OCI-LY1 (cell line): ENCODE results near the gene IPMK.

Source experiments
- H2AFZ ChIP-seq: fragments of 200-600 bp; sonication (generic), shearing (Covaris generic); 2 replicates; pipeline ENCODE4 v1.6.0; 2014; ENCODE audit warnings: antibody characterized with exemption, mild to moderate bottlenecking, low read length
- H3F3A ChIP-seq: fragments of 200-600 bp; sonication (generic), shearing (Covaris generic); 2 replicates; pipeline ENCODE4 v1.6.0; 2014; ENCODE audit warnings: mild to moderate bottlenecking, antibody characterized with exemption, low read length, moderate library complexity; ENCODE audit not compliant: insufficient read depth
- H3K27ac ChIP-seq: fragments of 200-600 bp; sonication (generic); 2 replicates; pipeline ENCODE4 v1.5.1; 2014; ENCODE audit warnings: low read length, mixed run types, mild to moderate bottlenecking, low read depth; ENCODE audit not compliant: poor library complexity, severe bottlenecking
- H3K27me3 ChIP-seq: fragments of 200-600 bp; sonication (generic); 2 replicates; pipeline ENCODE4 v1.6.0; 2014; ENCODE audit warnings: antibody characterized with exemption, mild to moderate bottlenecking, low read length, moderate library complexity; ENCODE audit not compliant: insufficient read depth
- H3K36me3 ChIP-seq: fragments of 200-600 bp; sonication (generic); 2 replicates; pipeline ENCODE4 v1.6.1; 2014; ENCODE audit warnings: mild to moderate bottlenecking, antibody characterized with exemption, low read length, moderate library complexity, mixed read lengths; ENCODE audit not compliant: insufficient read depth
- H3K4me1 ChIP-seq: fragments of 200-600 bp; sonication (generic); 2 replicates; pipeline ENCODE4 v1.5.1; 2014; ENCODE audit warnings: mild to moderate bottlenecking, low read length, moderate library complexity; ENCODE audit not compliant: insufficient read depth, severe bottlenecking
- H3K4me2 ChIP-seq: fragments of 200-600 bp; sonication (generic), shearing (Covaris generic); 2 replicates; pipeline ENCODE4 v1.6.1; 2014; ENCODE audit warnings: low read length
- H3K4me3 ChIP-seq: fragments of 200-600 bp; sonication (generic); 2 replicates; pipeline ENCODE4 v1.5.1; 2014; ENCODE audit warnings: low read length, low read depth, mild to moderate bottlenecking, mixed read lengths; ENCODE audit not compliant: poor library complexity, severe bottlenecking
- H3K79me2 ChIP-seq: fragments of 200-600 bp; shearing (Covaris generic); 2 replicates; pipeline ENCODE4 v1.6.1; 2016; ENCODE audit warnings: mixed run types, low read length, mixed read lengths; ENCODE audit not compliant: insufficient read depth
- H3K9ac ChIP-seq: fragments of 200-600 bp; sonication (generic), shearing (Covaris generic); 2 replicates; pipeline ENCODE4 v1.6.1; 2014; ENCODE audit warnings: mild to moderate bottlenecking, low read length, mixed read lengths
- H3K9me2 ChIP-seq: fragments of 200-600 bp; sonication (generic), shearing (Covaris generic); 2 replicates; pipeline ENCODE4 v1.6.1; 2014; ENCODE audit warnings: low read depth, mild to moderate bottlenecking, low read length, mixed read lengths
- H3K9me3 ChIP-seq: fragments of 200-600 bp; shearing (Covaris generic); 2 replicates; pipeline ENCODE4 v1.6.1; 2014; ENCODE audit warnings: low read length, mixed read lengths
- H4K20me1 ChIP-seq: fragments of 200-600 bp; sonication (generic), shearing (Covaris generic); 2 replicates; pipeline ENCODE4 v1.6.0; 2016; ENCODE audit warnings: mild to moderate bottlenecking, low read length; ENCODE audit not compliant: insufficient read depth
- EZH2 ChIP-seq: fragments of 200-600 bp; sonication (generic), shearing (Covaris generic); IDR thresholded peaks from 2 replicates; pipeline ENCODE4 v1.8.0; 2017; ENCODE audit warnings: borderline replicate concordance, mixed run types, mild to moderate bottlenecking, antibody characterized with exemption, low read length, moderate library complexity, mixed read lengths
- TF ChIP-seq, protein P1 (sequence below): fragments of 200-600 bp; sonication (generic), shearing (Covaris generic); IDR thresholded peaks from 2 replicates; pipeline ENCODE4 v1.5.1; 2017; ENCODE audit warnings: mild to moderate bottlenecking, antibody characterized with exemption, low read length, moderate library complexity, mixed read lengths

Gene IPMK

DNA sequence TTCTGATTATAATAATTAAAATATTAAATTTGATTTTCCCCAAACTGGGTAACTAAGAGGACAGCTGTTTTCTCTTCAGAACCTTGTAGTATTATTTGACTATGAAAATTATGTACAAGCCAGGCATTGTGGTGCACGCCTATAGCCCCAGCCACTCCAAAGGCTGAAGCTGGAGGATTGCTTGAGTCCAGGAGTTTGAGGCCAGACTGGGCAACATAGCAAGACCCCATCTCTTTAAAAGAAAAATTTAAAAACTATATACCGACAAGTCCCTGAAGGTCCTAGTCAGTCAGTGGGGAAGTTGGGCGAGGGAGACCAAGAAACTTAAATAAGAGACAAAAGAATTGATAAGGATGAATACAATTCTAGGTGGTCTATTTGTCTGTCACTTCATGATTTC is 40.0 kb upstream of the IPMK start:
- Histone ChIP-seq H3K4me3 (no peak overlapping the region), H3K4me1 (no peaks in the 10 kb centered on the region), H3K36me3 (no peaks in the 10 kb centered on the region), H3F3A (no peaks in the 10 kb centered on the region), H3K9me2 (no peaks in the 10 kb centered on the region), H3K9ac (no peak overlapping the region), H4K20me1 (no peaks in the 10 kb centered on the region), H3K9me3 (no peaks in the 10 kb centered on the region), H3K27ac (no peak overlapping the region), H3K4me2 (no peak overlapping the region), H3K27me3 (0 out of 2 replicates have a peak, but pooled peaks cover 4% of the 10 kb centered on the region), H3K79me2 (no peaks in the 10 kb centered on the region), H2AFZ (no peak overlapping the region)
- TF ChIP-seq, protein P1, sequence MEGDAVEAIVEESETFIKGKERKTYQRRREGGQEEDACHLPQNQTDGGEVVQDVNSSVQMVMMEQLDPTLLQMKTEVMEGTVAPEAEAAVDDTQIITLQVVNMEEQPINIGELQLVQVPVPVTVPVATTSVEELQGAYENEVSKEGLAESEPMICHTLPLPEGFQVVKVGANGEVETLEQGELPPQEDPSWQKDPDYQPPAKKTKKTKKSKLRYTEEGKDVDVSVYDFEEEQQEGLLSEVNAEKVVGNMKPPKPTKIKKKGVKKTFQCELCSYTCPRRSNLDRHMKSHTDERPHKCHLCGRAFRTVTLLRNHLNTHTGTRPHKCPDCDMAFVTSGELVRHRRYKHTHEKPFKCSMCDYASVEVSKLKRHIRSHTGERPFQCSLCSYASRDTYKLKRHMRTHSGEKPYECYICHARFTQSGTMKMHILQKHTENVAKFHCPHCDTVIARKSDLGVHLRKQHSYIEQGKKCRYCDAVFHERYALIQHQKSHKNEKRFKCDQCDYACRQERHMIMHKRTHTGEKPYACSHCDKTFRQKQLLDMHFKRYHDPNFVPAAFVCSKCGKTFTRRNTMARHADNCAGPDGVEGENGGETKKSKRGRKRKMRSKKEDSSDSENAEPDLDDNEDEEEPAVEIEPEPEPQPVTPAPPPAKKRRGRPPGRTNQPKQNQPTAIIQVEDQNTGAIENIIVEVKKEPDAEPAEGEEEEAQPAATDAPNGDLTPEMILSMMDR: no peak
- TF ChIP-seq EZH2: no peak

DNA sequence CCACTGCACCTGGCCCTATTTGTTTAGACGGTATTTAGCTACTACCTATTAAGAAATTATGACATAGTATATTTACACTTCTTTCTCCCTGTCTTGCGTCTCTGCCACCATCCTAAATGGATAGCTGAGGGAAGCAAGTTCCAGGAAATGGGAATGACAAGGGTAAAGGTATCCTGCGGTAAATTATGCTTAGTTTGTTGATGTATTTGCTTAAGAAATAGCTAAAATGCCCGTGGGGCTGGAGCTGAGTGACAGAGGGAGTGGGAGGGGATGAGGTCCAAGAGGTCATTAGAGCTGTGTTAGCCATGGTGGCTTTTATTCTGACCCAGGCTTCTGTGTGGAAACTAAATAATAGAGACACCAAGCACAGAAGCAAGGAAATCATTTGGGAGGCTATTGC is 38.1 kb upstream of the IPMK start:
- Histone ChIP-seq H3K27me3 (no peaks in the 10 kb centered on the region), H2AFZ (no peak overlapping the region), H3K9ac (no peak overlapping the region), H3K27ac (no peak overlapping the region), H3K4me3 (no peak overlapping the region), H3K9me2 (no peaks in the 10 kb centered on the region), H3K4me2 (no peak overlapping the region), H3K4me1 (no peaks in the 10 kb centered on the region), H4K20me1 (no peaks in the 10 kb centered on the region), H3F3A (no peaks in the 10 kb centered on the region), H3K9me3 (no peaks in the 10 kb centered on the region), H3K36me3 (no peaks in the 10 kb centered on the region), H3K79me2 (no peaks in the 10 kb centered on the region)
- no peak for TF ChIP-seq EZH2
- TF ChIP-seq, protein P1: no peak

DNA sequence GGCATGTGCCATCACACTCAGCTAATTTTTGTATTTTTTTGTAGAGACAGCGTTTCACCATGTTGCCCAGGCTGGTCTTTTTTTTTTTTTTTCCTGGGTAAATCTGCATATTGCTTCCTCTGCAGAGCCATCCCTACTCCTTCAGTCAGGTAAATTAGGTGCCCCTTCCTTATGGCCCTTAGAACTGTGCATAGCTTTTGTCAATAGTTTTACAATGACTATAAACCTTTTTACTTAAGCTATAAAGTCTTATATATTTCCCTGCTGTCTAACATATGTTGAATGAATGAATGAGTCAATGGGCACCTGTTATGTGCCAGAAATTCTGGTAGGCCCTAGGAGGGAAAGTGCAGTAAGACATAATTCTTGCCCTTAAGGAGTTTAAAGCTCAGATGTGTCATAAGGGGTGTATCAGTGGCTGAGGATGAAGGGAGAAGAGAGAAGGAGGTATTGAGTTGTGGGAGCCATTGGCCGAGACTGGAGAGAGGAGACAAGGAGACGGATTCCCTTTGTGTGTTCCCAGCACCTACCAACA is 36.5 kb upstream of the IPMK start:
- TF ChIP-seq EZH2: no peak
- TF ChIP-seq, protein P1: no peak

More for the DNA sequence above, 36.5 kb upstream of the IPMK start:
- Histone ChIP-seq H3F3A (no peaks in the 10 kb centered on the region), H3K27ac (no peak overlapping the region), H3K4me2 (no peak overlapping the region), H2AFZ (no peak overlapping the region), H3K9me3 (no peaks in the 10 kb centered on the region), H3K9me2 (no peaks in the 10 kb centered on the region), H3K4me1 (no peaks in the 10 kb centered on the region), H4K20me1 (no peaks in the 10 kb centered on the region), H3K27me3 (no peaks in the 10 kb centered on the region), H3K9ac (no peak overlapping the region), H3K79me2 (no peaks in the 10 kb centered on the region), H3K4me3 (no peak overlapping the region), H3K36me3 (no peaks in the 10 kb centered on the region)
